ENCODE results near the gene SERPINA1. TPM values are rescaled to one million over a fixed set of nuclear protein-coding genes. Genes with fewer than 3 reads are reported as not detected.
A peak's percentile ranks its signal among the peaks of the same experiment; 100 is the strongest.

The SERPINA1 gene
- total and polyA plus RNA-seq, 2 of the 13 experiments (the other 11 are each of a cell fraction or from before 2014, with no cell fraction given), result 3,266 to 11,015 TPM

GRCh38 chr14:94376108-94376975, 12.1 kb downstream of the SERPINA1 start (continued):
- TF ChIP-seq, protein P1, sequence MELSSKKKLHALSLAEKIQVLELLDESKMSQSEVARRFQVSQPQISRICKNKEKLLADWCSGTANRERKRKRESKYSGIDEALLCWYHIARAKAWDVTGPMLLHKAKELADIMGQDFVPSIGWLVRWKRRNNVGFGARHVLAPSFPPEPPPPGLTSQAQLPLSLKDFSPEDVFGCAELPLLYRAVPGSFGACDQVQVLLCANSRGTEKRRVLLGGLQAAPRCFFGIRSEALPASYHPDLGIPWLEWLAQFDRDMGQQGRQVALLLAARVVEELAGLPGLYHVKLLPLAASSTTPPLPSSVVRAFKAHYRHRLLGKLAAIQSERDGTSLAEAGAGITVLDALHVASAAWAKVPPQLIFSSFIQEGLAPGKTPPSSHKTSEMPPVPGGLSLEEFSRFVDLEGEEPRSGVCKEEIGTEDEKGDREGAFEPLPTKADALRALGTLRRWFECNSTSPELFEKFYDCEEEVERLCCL (CRISPR knock-in tag; IDR thresholded peaks at IDR 0.05; ENCODE audit: borderline replicate concordance), result no peak
- TF ChIP-seq RFXANK (CRISPR knock-in tag; IDR thresholded peaks at IDR 0.05) (no peak), KLF13 (CRISPR knock-in tag; IDR thresholded peaks at IDR 0.05) (no peak), ZBTB46 (CRISPR knock-in tag; IDR thresholded peaks at IDR 0.05; ENCODE audit: borderline replicate concordance) (no peak), CHD2 (IDR thresholded peaks at IDR 0.05; ENCODE audit: low read depth, low read length) (no peak), NPAS2 (CRISPR knock-in tag; IDR thresholded peaks at IDR 0.05; ENCODE audit: borderline replicate concordance) (no peak), KMT2B (CRISPR knock-in tag; IDR thresholded peaks at IDR 0.05) (peak; percentile 10; the same call in 1 of the 2 replicates), MTA1 (CRISPR knock-in tag; IDR thresholded peaks at IDR 0.05; ENCODE audit: borderline replicate concordance) (no peak), NKX3-1 (CRISPR knock-in tag; IDR thresholded peaks at IDR 0.05) (0 out of 2 replicates have a peak, but pooled peaks have one; percentile 16), MAFF (IDR thresholded peaks at IDR 0.05; ENCODE audit: low read depth, low read length) (no peak), ZBTB8A (CRISPR knock-in tag; IDR thresholded peaks at IDR 0.05; ENCODE audit: borderline replicate concordance, low read depth) (no peak), ZSCAN29 (CRISPR knock-in tag; conservative IDR thresholded peaks at IDR 0.05) (peak; percentile 15; the same call in 1 of the 2 replicates), JUNB (CRISPR knock-in tag; IDR thresholded peaks at IDR 0.05; ENCODE audit: borderline replicate concordance) (peak; percentile 81), SALL2 (CRISPR knock-in tag; IDR thresholded peaks at IDR 0.05) (no peak), GABPA (IDR thresholded peaks at IDR 0.05; ENCODE audit: low read depth, low read length) (no peak), GABPA (CRISPR knock-in tag; IDR thresholded peaks at IDR 0.05; ENCODE audit: low read depth) (no peak), NBN (conservative IDR thresholded peaks at IDR 0.05) (no peak), ZNF205 (CRISPR knock-in tag; IDR thresholded peaks at IDR 0.05) (0 out of 2 replicates have a peak, but pooled peaks have one; percentile 13), ZNF816 (CRISPR knock-in tag; IDR thresholded peaks at IDR 0.05; ENCODE audit: borderline replicate concordance) (no peak; the same call in 1 of the 2 replicates), SIX1 (CRISPR knock-in tag; IDR thresholded peaks at IDR 0.05; ENCODE audit: borderline replicate concordance) (no peak; the same call in 1 of the 2 replicates)
- TF ChIP-seq, protein P2, sequence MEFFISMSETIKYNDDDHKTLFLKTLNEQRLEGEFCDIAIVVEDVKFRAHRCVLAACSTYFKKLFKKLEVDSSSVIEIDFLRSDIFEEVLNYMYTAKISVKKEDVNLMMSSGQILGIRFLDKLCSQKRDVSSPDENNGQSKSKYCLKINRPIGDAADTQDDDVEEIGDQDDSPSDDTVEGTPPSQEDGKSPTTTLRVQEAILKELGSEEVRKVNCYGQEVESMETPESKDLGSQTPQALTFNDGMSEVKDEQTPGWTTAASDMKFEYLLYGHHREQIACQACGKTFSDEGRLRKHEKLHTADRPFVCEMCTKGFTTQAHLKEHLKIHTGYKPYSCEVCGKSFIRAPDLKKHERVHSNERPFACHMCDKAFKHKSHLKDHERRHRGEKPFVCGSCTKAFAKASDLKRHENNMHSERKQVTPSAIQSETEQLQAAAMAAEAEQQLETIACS (CRISPR knock-in tag; IDR thresholded peaks at IDR 0.05), result no peak; the same call in 1 of the 2 replicates
- TF ChIP-seq, protein P3, sequence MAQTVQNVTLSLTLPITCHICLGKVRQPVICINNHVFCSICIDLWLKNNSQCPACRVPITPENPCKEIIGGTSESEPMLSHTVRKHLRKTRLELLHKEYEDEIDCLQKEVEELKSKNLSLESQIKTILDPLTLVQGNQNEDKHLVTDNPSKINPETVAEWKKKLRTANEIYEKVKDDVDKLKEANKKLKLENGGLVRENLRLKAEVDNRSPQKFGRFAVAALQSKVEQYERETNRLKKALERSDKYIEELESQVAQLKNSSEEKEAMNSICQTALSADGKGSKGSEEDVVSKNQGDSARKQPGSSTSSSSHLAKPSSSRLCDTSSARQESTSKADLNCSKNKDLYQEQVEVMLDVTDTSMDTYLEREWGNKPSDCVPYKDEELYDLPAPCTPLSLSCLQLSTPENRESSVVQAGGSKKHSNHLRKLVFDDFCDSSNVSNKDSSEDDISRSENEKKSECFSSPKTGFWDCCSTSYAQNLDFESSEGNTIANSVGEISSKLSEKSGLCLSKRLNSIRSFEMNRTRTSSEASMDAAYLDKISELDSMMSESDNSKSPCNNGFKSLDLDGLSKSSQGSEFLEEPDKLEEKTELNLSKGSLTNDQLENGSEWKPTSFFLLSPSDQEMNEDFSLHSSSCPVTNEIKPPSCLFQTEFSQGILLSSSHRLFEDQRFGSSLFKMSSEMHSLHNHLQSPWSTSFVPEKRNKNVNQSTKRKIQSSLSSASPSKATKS (CRISPR knock-in tag; IDR thresholded peaks at IDR 0.05), result no peak
